ENCODE results near the gene PPFIA2. TPM values are rescaled to one million over a fixed set of nuclear protein-coding genes. Genes with fewer than 3 reads are reported as not detected.

PPFIA2 gene
- total RNA-seq, 1 experiment from 2014 or later = 1.1 TPM

- no peak for TF ChIP-seq ZNF425 (CRISPR knock-in tag; conservative IDR thresholded peaks at IDR 0.05)
- no peak for TF ChIP-seq GABPB1 (CRISPR knock-in tag; IDR thresholded peaks at IDR 0.05)
- TF ChIP-seq, protein P1, sequence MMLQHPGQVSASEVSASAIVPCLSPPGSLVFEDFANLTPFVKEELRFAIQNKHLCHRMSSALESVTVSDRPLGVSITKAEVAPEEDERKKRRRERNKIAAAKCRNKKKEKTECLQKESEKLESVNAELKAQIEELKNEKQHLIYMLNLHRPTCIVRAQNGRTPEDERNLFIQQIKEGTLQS (CRISPR knock-in tag; conservative IDR thresholded peaks at IDR 0.05) = no peak
Observed at GRCh38 chr12:81333812-81334211, 425.3 kb downstream of the PPFIA2 start (continued).

DNA sequence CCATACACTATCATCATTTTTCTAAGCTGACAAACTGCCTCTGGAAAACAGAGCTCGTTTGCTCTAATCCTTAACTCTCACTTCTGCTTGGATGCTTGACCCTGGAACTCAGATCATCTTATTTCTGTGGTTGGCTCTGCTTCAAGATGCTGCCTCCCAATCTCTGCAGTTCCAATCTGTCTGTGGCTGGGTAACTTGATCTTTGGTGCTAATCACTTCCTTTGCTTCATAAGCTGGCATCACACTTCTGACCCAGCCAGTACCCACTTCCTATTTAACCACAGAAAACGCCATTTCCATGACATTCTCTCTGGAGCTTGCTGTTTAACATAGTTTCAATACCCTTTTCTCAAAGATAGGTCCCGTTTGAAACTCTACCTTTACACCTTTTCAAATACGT lies 427.1 kb downstream of the PPFIA2 start:
- DNase-seq (ENCODE audit: low spot score) (no peak), ATAC-seq (no peak; the same call in 1 of the 2 replicates)
- Mint-ChIP-seq H3K4me3 (no peak overlapping the region), H3K4me1 (peaks cover 5% of the 10 kb centered on the region), H3K9me3 (no peaks in the 10 kb centered on the region), H3K27me3 (ENCODE audit: low read depth) (no peaks in the 10 kb centered on the region), H3K36me3 (no peaks in the 10 kb centered on the region), H3K27ac (no peak overlapping the region)
- TF ChIP-seq TCF7 (CRISPR knock-in tag; IDR thresholded peaks at IDR 0.05; ENCODE audit: low read depth) (no peak), ZBTB43 (CRISPR knock-in tag; IDR thresholded peaks at IDR 0.05) (no peak), NFATC4 (CRISPR knock-in tag; IDR thresholded peaks at IDR 0.05) (no peak), ZNF423 (CRISPR knock-in tag; IDR thresholded peaks at IDR 0.05) (no peak), E2F5 (CRISPR knock-in tag; IDR thresholded peaks at IDR 0.05) (no peak)
- TF ChIP-seq, protein P2, sequence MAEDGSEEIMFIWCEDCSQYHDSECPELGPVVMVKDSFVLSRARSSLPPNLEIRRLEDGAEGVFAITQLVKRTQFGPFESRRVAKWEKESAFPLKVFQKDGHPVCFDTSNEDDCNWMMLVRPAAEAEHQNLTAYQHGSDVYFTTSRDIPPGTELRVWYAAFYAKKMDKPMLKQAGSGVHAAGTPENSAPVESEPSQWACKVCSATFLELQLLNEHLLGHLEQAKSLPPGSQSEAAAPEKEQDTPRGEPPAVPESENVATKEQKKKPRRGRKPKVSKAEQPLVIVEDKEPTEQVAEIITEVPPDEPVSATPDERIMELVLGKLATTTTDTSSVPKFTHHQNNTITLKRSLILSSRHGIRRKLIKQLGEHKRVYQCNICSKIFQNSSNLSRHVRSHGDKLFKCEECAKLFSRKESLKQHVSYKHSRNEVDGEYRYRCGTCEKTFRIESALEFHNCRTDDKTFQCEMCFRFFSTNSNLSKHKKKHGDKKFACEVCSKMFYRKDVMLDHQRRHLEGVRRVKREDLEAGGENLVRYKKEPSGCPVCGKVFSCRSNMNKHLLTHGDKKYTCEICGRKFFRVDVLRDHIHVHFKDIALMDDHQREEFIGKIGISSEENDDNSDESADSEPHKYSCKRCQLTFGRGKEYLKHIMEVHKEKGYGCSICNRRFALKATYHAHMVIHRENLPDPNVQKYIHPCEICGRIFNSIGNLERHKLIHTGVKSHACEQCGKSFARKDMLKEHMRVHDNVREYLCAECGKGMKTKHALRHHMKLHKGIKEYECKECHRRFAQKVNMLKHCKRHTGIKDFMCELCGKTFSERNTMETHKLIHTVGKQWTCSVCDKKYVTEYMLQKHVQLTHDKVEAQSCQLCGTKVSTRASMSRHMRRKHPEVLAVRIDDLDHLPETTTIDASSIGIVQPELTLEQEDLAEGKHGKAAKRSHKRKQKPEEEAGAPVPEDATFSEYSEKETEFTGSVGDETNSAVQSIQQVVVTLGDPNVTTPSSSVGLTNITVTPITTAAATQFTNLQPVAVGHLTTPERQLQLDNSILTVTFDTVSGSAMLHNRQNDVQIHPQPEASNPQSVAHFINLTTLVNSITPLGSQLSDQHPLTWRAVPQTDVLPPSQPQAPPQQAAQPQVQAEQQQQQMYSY (CRISPR knock-in tag; IDR thresholded peaks at IDR 0.05) = no peak
- TF ChIP-seq, protein P3, sequence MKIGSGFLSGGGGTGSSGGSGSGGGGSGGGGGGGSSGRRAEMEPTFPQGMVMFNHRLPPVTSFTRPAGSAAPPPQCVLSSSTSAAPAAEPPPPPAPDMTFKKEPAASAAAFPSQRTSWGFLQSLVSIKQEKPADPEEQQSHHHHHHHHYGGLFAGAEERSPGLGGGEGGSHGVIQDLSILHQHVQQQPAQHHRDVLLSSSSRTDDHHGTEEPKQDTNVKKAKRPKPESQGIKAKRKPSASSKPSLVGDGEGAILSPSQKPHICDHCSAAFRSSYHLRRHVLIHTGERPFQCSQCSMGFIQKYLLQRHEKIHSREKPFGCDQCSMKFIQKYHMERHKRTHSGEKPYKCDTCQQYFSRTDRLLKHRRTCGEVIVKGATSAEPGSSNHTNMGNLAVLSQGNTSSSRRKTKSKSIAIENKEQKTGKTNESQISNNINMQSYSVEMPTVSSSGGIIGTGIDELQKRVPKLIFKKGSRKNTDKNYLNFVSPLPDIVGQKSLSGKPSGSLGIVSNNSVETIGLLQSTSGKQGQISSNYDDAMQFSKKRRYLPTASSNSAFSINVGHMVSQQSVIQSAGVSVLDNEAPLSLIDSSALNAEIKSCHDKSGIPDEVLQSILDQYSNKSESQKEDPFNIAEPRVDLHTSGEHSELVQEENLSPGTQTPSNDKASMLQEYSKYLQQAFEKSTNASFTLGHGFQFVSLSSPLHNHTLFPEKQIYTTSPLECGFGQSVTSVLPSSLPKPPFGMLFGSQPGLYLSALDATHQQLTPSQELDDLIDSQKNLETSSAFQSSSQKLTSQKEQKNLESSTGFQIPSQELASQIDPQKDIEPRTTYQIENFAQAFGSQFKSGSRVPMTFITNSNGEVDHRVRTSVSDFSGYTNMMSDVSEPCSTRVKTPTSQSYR (CRISPR knock-in tag; IDR thresholded peaks at IDR 0.05) = no peak
- TF ChIP-seq, protein P4, sequence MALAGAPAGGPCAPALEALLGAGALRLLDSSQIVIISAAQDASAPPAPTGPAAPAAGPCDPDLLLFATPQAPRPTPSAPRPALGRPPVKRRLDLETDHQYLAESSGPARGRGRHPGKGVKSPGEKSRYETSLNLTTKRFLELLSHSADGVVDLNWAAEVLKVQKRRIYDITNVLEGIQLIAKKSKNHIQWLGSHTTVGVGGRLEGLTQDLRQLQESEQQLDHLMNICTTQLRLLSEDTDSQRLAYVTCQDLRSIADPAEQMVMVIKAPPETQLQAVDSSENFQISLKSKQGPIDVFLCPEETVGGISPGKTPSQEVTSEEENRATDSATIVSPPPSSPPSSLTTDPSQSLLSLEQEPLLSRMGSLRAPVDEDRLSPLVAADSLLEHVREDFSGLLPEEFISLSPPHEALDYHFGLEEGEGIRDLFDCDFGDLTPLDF (CRISPR knock-in tag; IDR thresholded peaks at IDR 0.05) = no peak
- ChIA-PET CTCF (interaction anchor here (1.6 kb wide), 2 partner anchors 16 to 74 kb away, joined by 3 to 4 read pairs; no protein-coding TSS in a partner anchor), POLR2A (no interaction called here)

Data from WTC11 (cell line).